Stomach (tissue), 9 donors: Measurements from ENCODE around the gene DOCK1. TPM values are rescaled to one million over a fixed set of nuclear protein-coding genes. Genes with fewer than 3 reads are reported as not detected.

Experiments used
- DNase-seq, 2 donors: peaks; one replicate each; pipeline versions ENCODE4 v3.0.0 to v3.0.0-alpha.2; 2013 to 2019
- H3K27ac ChIP-seq, 5 donors: fragments of 200-600 bp in 4 of 5; sonication (generic) in 4 of 5; one replicate each; pipeline ENCODE4 v1.5.1; 2013 to 2019; ENCODE audit warnings: mild to moderate bottlenecking in 1 of 5, moderate library complexity in 1 of 5
- H3K27me3 ChIP-seq, 3 donors: fragments of 200-600 bp; sonication (generic); one replicate each; pipeline ENCODE4 v1.5.1; 2017 to 2019; ENCODE audit warnings: mixed run types in 1 of 3
- H3K36me3 ChIP-seq, 4 donors: fragments of 200-600 bp; sonication (generic); 1 replicate in 3 of 4; 2 replicates in 1 of 4; pipeline ENCODE4 v1.5.1; 2016 to 2019
- H3K4me1 ChIP-seq, 4 donors: fragments of 200-600 bp; sonication (generic); one replicate each; pipeline ENCODE4 v1.5.1; 2016 to 2019
- H3K4me3 ChIP-seq, 4 donors: fragments of 200-600 bp; sonication (generic) in 3 of 4; one replicate each; pipeline ENCODE4 v1.5.1; 2016 to 2019; ENCODE audit warnings: mild to moderate bottlenecking in 1 of 4
- H3K9me3 ChIP-seq, 4 donors: fragments of 200-600 bp; sonication (generic); one replicate each; pipeline ENCODE4 v1.5.1; 2016 to 2019
- CTCF ChIP-seq, 7 experiments: fragments of 450-650 bp in 4 of 7; fragments of 200-600 bp in 3 of 7; sonication (generic) in 3 of 7; IDR thresholded peaks; one replicate each; pipeline ENCODE4 v1.5.1; 2016 to 2019; ENCODE audit warnings: antibody characterized with exemption in 7 of 7, control low read depth in 2 of 7, mild to moderate bottlenecking in 1 of 7
- EP300 ChIP-seq: sonication (generic); formaldehyde crosslinking; IDR thresholded peaks from one replicate; pipeline ENCODE4 v1.6.1; 2017; ENCODE audit warnings: antibody characterized with exemption
- POLR2A ChIP-seq, 4 donors: fragments of 450-650 bp; IDR thresholded peaks; one replicate each; pipeline ENCODE4 v1.6.1; 2016; ENCODE audit warnings: antibody characterized with exemption in 4 of 4, control low read depth in 2 of 4, mild to moderate bottlenecking in 1 of 4, moderate library complexity in 1 of 4
- POLR2AphosphoS5 ChIP-seq, 3 donors: sonication (generic); formaldehyde crosslinking; IDR thresholded peaks; one replicate each; pipeline ENCODE4 v1.6.1; 2016; ENCODE audit warnings: antibody characterized with exemption in 3 of 3
- WGBS, 5 donors: extraction: QIAGEN DNeasy Blood & Tissue Kit in 3 of 5; methylation state at CpG; one replicate each; pipeline versions ENCODE4 v1.1.5 to v1.1.7; 2013 to 2018; 5-methylcytosine and 5-hydroxymethylcytosine counted together
- intact Hi-C: fragments of 100-400 bp; cut with DNase I; formaldehyde crosslinking; loops from one replicate; pipeline ENCODE4 v1.15.1; 2023; ENCODE audit warnings: low total_unique reads
- polyA plus RNA-seq, 3 donors: library from polyadenylated mRNA; stranded (reverse); fragments of 200-250 nt; gene quantifications; one replicate each; pipeline ENCODE4 v1.2.3, GENCODE V29; 2013
- total RNA-seq, 5 donors: library from RNA; depleted of rRNA; stranded (reverse); fragments of >200 nt; gene quantifications; one replicate each; pipeline versions ENCODE4 v1.1.0 to v1.2.3, GENCODE V29; 2014 to 2016
- donor health status: healthy with polysubstance abuse.
- donor health status: Bipolar disorder and iron deficiency.
- donor health status: healthy.

DOCK1 gene
- total and polyA plus RNA-seq, 8 donors, result 8.4 to 114 (median 35.0) TPM

GRCh38 chr10:127154831-127155620, 249.8 kb downstream of the DOCK1 start:
- Histone ChIP-seq H3K4me1 (peaks cover 0 to 16% (median 3%) of the 10 kb centered on the region in 4 donors), H3K9me3 (no peaks in the 10 kb centered on the region), H3K36me3 (no peaks in the 10 kb centered on the region), H3K4me3 (no peak overlapping the region), H3K27me3 (no peaks in the 10 kb centered on the region), H3K27ac (no peak overlapping the region)
- intact Hi-C loops, result no loop called here
- WGBS, 5 donors, result 71 to 80% (median 79%) methylated on average over 9 of the region's 9 CpGs
- DNase-seq, result peak in 1 of 2 donors; percentile 20
- TF ChIP-seq POLR2AphosphoS5 (IDR thresholded peaks at IDR 0.05) (no peak), POLR2A (IDR thresholded peaks at IDR 0.05) (no peak), EP300 (no peak), CTCF (IDR thresholded peaks at IDR 0.05) (no peak)

- Histone ChIP-seq H3K4me1 (peaks cover 0 to 16% (median 3%) of the 10 kb centered on the region in 4 donors), H3K27ac (no peak overlapping the region), H3K9me3 (no peaks in the 10 kb centered on the region), H3K36me3 (no peaks in the 10 kb centered on the region), H3K27me3 (no peaks in the 10 kb centered on the region), H3K4me3 (no peak overlapping the region)
- no peak for DNase-seq
- intact Hi-C loops, result no loop called here
- 90 to 95% (median 95%) methylated on average over 4 of the region's 4 CpGs for WGBS, 5 donors
- TF ChIP-seq POLR2A (IDR thresholded peaks at IDR 0.05) (no peak), CTCF (IDR thresholded peaks at IDR 0.05) (no peak)
Observed at GRCh38 chr10:127157089-127157488, 251.9 kb downstream of the DOCK1 start.

- Histone ChIP-seq H3K4me3 (no peak overlapping the region), H3K4me1 (peaks cover 0 to 16% (median 0%) of the 10 kb centered on the region in 4 donors), H3K27me3 (no peaks in the 10 kb centered on the region), H3K9me3 (no peaks in the 10 kb centered on the region), H3K27ac (no peak overlapping the region), H3K36me3 (no peaks in the 10 kb centered on the region)
- intact Hi-C loops, result no loop called here
- WGBS, 5 donors, result 50 to 68% (median 61%) methylated on average over 2 of the region's 2 CpGs
- no peak for TF ChIP-seq POLR2AphosphoS5 (IDR thresholded peaks at IDR 0.05)
- no peak for TF ChIP-seq POLR2A (IDR thresholded peaks at IDR 0.05)
- no peak for TF ChIP-seq EP300
- TF ChIP-seq CTCF (IDR thresholded peaks at IDR 0.05), result no peak
- peak in 1 of 2 donors; percentile 43 for DNase-seq
Observed at GRCh38 chr10:127157506-127158200, 252.4 kb downstream of the DOCK1 start.

- H3K36me3 ChIP-seq, result no peaks in the 10 kb centered on the region
- intact Hi-C loops, result no loop called here
- 95 to 97% (median 97%) methylated on average over 2 of the region's 2 CpGs for WGBS, 5 donors
- DNase-seq, result no peak
- no peaks in the 10 kb centered on the region for H3K9me3 ChIP-seq
- H3K4me1 ChIP-seq, result peaks cover 0 to 16% (median 2%) of the 10 kb centered on the region in 4 donors
- no peak overlapping the region for H3K27ac ChIP-seq
- H3K4me3 ChIP-seq, result no peak overlapping the region
- no peaks in the 10 kb centered on the region for H3K27me3 ChIP-seq
- TF ChIP-seq POLR2AphosphoS5 (IDR thresholded peaks at IDR 0.05), result no peak
- TF ChIP-seq CTCF (IDR thresholded peaks at IDR 0.05), result no peak
- no peak for TF ChIP-seq POLR2A (IDR thresholded peaks at IDR 0.05)
- TF ChIP-seq EP300, result no peak
Observed at GRCh38 chr10:127158662-127159061, 253.4 kb downstream of the DOCK1 start.
